K562 (cell line): ENCODE data around the gene METTL25B. TPM values are rescaled to one million over a fixed set of nuclear protein-coding genes. Genes with fewer than 3 reads are reported as not detected.
A peak's percentile ranks its signal among the peaks of the same experiment; 100 is the strongest.

Experiments used
- CXXC5 ChIP-seq: fragments of 250-450 bp; sonication (Bioruptor Pico); IDR thresholded peaks from 2 replicates; pipeline ENCODE4 v1.8.0; 2022; ENCODE audit warnings: inconsistent platforms, mild to moderate bottlenecking, moderate library complexity
- FOXK1 ChIP-seq: sonication (generic); formaldehyde crosslinking; IDR thresholded peaks from 2 replicates; pipeline ENCODE4 v1.8.0; 2022; ENCODE audit warnings: missing genetic modification reagents, mild to moderate bottlenecking, borderline replicate concordance
- HCFC1 ChIP-seq: IDR thresholded peaks from 2 replicates; pipeline ENCODE4 v1.6.1; 2012; ENCODE audit warnings: low read depth, low read length, improper control_type of control experiment
- HDAC2 ChIP-seq: fragments of 450-650 bp; IDR thresholded peaks from 2 replicates; pipeline ENCODE4 v1.6.1; 2016; ENCODE audit warnings: mild to moderate bottlenecking
- MTA1 ChIP-seq: fragments of 450-650 bp; IDR thresholded peaks from 2 replicates; pipeline ENCODE4 v1.6.1; 2017; ENCODE audit warnings: borderline replicate concordance
- POU5F1 ChIP-seq: fragments of 150-350 bp; IDR thresholded peaks from 2 replicates; pipeline ENCODE4 v1.6.1; 2014; ENCODE audit warnings: borderline replicate concordance, low read length, low read depth, mild to moderate bottlenecking; ENCODE audit not compliant: partially characterized antibody
- RB1 ChIP-seq: fragments of 450-650 bp; IDR thresholded peaks from 2 replicates; pipeline ENCODE4 v1.6.1; 2017; ENCODE audit warnings: low read depth, mild to moderate bottlenecking
- RCOR1 ChIP-seq, 2 experiments: IDR thresholded peaks; 2 replicates each; pipeline ENCODE4 v1.6.1; 2012; ENCODE audit warnings: low read depth in 2 of 2, low read length in 2 of 2, borderline replicate concordance in 1 of 2, improper control_type of control experiment in 1 of 2
- REST ChIP-seq, 2 experiments: fragments of 450-650 bp; formaldehyde crosslinking in 1 of 2; IDR thresholded peaks; 2 replicates each; pipeline versions ENCODE4 v1.4.0 to v1.6.1; 2014 to 2020; ENCODE audit warnings: mild to moderate bottlenecking in 2 of 2, borderline replicate concordance in 1 of 2, low read depth in 1 of 2
- TCF7L2 ChIP-seq: fragments of 150-350 bp; IDR thresholded peaks from 2 replicates; pipeline ENCODE4 v1.6.1; 2016; ENCODE audit warnings: low read depth, mild to moderate bottlenecking, low read length, moderate library complexity
- ZMIZ1 ChIP-seq, 2 experiments: fragments of 150-350 bp in 1 of 2; IDR thresholded peaks; 2 replicates each; pipeline ENCODE4 v1.6.1; 2012 to 2016; ENCODE audit warnings: low read depth in 2 of 2, low read length in 2 of 2, mild to moderate bottlenecking in 1 of 2, moderate library complexity in 1 of 2
- ZNF511 ChIP-seq: sonication (generic); formaldehyde crosslinking; IDR thresholded peaks from 2 replicates; pipeline ENCODE4 v1.8.0; 2022; ENCODE audit warnings: mild to moderate bottlenecking, missing genetic modification reagents
- ZNF561 ChIP-seq: fragments of 450-650 bp; formaldehyde crosslinking; conservative IDR thresholded peaks from 2 replicates; pipeline ENCODE4 v1.4.0; 2020; ENCODE audit warnings: mild to moderate bottlenecking, moderate library complexity
- ZNF589 ChIP-seq: fragments of 200-800 bp; sonication (Bioruptor generic); IDR thresholded peaks from 2 replicates; pipeline ENCODE4 v1.6.1; 2016; ENCODE audit warnings: low read depth, missing genetic modification characterization, missing compliant biosample characterization
- polyA plus RNA-seq, 8 experiments: library from polyadenylated mRNA; depleted of rRNA in 4 of 8; stranded (reverse) in 5 of 8; unstranded in 3 of 8; fragments of >200 nt; fragmentation: Nextera tagmentation in 2 of 8; fragmentation: Illumina TruSeq in 1 of 8; extraction: Ambion mirVana in 2 of 8; extraction: Trizol in 1 of 8; gene quantifications; 2 replicates each; pipeline versions ENCODE4 v1.2.1 to v1.2.3, GENCODE V29; 2011 to 2014; ENCODE audit warnings: inconsistent platforms in 1 of 8, missing spikeins in 1 of 8
- total RNA-seq, 7 experiments: library from RNA; depleted of rRNA in 6 of 7; stranded (reverse); fragments of >200 nt in 6 of 7; fragmentation: Illumina TruSeq in 2 of 7; extraction: Trizol in 2 of 7; gene quantifications; 2 replicates each; pipeline versions ENCODE4 v1.2.1 to v1.2.3, GENCODE V29; 2011 to 2021; ENCODE audit warnings: low replicate concordance in 1 of 7

METTL25B gene
- total and polyA plus RNA-seq, 9 of the 15 experiments (the other 6 are each of a cell fraction or from before 2014, with no cell fraction given), result 7.7 to 48.3 (median 33.1) TPM

DNA sequence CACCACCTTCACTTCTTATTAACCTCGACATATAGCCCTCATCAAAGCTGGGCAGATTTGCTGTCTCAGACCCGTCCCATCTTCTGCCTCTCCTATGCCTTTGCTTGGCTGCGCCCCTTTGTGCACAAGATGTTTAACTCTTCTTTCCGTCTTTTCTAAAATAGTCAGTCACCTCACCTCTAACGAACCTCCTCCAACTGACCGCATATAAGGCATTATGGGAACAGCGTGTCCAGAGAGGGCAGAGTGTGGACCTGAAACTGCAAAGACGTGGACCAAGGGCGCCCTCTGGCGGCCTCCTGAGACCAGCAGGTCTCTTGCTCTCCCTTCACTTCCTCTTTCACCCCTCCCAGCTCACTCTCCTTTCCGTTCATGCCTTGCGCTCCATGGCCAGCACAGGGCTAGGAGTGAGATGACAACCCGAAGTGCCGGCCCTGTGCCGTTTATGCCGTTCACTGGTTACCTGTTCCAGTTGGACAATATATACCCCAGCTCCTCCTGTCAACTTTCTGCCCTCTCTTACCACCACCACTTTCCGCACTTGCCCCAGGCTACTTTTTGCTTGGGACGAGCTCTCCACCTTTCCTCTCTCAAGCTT, 2.5 kb upstream of the METTL25B start (continued):
- TF ChIP-seq REST (IDR thresholded peaks at IDR 0.05; ENCODE audit: borderline replicate concordance) (peak; percentile 94), REST (CRISPR knock-in tag; IDR thresholded peaks at IDR 0.05; ENCODE audit: low read depth) (no peak), CXXC5 (CRISPR knock-in tag) (peak; percentile 47), TCF7L2 (no peak), ZNF561 (no peak), MTA1 (peak; percentile 71), RB1 (peak; percentile 82; the same call in 1 of the 2 replicates), HCFC1 (peak; percentile 49), ZNF511 (CRISPR knock-in tag) (0 out of 2 replicates have a peak, but pooled peaks have one; percentile 45), ZMIZ1 (IDR thresholded peaks at IDR 0.05; ENCODE audit: low read depth in 2 of 2, low read length in 2 of 2) (0 out of 4 replicates have a peak, but pooled peaks of 1 of the 2 experiments have one; percentile 36), FOXK1 (no peak), HDAC2 (peak; percentile 39; the same call in 1 of the 2 replicates), ZNF589 (no peak), POU5F1 (no peak), RCOR1 (IDR thresholded peaks at IDR 0.05; ENCODE audit: borderline replicate concordance in 1 of 2, low read depth in 2 of 2, low read length in 2 of 2) (peak in 1 of 2 experiments; percentile 68; a peak in 2 of 4 replicates)
